Islet of Langerhans (tissue), 1 donor: ENCODE measurements around the gene EPHA1.

Source experiments
- FAIRE-seq: peaks from one replicate; lab custom pipeline; 2011; peaks lifted over from hg19 to GRCh38; lab: Jason Lieb, UNC

Gene EPHA1

DNA sequence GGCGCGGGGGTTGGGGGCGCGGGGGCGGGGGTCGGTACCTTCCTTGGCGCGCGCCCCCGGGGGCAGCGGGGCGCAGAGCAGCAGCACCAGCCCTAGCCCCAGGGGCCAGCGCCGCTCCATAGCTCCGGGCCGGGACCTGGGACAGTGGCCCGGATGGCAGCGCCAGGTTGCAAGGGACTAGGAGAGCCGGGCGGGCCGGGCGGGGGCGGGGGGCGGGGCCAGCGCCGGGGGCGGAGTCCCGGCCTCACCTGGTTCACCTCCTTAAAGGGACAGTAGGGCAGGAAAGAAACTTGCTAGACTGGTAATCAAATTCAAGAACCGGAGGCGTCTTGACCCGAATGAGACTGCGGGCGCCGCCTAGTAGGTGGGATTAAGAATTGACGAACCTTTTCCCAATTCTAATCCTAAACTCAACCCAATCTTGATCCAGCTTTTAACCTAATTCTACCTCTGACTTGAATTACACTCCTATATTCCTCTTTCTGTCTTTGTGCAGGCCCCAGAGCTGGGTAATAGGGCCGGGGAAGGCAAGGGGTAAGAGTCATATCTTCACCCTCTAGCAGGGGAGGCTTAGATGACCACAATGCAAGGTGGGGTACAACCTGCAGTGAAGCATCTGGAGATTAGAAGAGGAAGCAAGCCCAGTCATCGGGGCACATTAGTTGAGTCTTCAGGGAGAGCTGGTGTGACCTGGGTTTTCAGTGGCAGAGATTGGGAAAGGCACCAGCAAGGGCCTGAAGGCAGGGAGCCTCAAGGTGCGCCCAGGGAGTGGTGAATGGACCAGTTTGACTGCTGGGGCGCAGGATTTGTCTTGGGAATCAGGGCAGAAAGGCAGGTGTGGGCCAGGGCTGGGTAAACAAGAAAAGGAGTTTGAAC lies at the start of gene EPHA1:
Gene EPHA1, minus strand, starts transcription at position 171 of the 876 bp plus-strand sequence. Its CDS starts 51 bp downstream, at position 120.
- no peak for FAIRE-seq

DNA sequence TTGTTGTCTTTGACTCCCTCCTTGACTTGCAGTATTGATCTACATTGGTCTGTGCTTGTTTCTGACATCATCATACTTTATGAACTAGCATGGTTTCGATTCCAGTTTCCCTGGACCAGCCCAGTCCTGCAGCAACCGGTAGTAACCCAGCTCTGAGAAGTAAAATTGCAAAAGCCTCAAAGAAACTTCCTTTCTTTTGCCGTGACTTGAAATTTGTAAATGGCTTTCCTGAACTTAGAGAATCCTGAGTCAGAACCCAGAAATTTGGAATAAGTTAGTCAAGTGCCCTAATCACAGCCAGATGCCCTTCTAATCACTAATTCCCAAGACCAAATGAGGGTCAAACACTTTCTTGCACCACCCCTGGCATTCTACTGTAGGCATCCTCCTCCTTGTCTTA lies 49.6 kb upstream of the EPHA1 start:
- no peak for FAIRE-seq

DNA sequence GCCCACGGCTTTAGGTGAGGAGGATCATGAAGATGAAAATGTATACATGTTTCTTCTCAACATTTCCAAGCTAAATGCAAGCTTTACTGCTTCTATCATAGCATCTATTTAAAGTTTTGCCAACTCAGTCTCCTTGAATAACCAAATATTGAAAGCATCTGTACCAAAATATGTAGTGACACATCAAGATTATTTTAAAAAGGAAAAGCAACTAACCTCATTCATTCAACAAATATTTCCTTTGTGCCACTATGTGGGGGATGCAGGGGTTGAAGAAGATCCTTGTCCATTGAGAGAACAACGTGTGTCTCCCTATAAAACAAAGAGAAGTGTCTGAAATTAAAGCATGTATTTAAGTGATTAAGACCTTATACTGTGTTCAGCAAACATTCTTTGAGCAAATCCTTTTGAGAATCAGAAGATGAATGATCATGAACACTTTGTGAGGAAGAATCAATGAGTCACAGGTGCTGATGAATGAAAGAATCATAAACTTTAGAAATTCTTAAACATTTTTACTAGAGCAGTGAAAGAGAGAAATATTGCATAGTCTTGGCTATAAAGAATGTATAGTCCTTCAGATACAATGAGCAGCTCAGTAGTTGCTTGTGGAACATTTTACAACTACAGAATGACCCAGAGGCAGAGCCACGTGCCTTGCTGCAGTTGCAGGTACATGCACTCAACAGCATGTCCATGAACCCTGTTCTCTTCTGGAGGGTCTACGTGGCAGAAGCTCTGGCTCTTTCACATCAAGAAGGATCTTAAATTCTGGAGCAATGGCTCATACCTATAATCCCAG lies 48.5 kb upstream of the EPHA1 start:
- no peak for FAIRE-seq

DNA sequence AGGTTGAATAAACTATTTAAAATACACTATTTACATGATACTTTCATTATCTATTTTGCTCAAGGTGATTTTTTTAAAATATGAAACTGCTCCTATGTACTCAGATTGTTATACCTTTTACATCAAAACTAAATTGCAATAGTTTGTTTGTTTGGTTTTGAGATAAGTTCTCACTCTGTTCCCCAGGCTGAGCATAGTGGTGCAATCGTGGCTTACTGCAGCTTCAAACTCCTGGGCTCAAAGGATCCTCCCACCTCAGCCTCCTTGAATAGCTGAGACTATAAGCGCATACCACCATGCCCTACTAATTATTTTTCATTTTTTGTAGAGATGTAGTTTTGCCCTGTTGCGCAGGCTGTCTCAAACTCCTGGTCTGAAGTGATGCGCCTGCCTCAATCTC lies 47.3 kb upstream of the EPHA1 start:
- no peak for FAIRE-seq

DNA sequence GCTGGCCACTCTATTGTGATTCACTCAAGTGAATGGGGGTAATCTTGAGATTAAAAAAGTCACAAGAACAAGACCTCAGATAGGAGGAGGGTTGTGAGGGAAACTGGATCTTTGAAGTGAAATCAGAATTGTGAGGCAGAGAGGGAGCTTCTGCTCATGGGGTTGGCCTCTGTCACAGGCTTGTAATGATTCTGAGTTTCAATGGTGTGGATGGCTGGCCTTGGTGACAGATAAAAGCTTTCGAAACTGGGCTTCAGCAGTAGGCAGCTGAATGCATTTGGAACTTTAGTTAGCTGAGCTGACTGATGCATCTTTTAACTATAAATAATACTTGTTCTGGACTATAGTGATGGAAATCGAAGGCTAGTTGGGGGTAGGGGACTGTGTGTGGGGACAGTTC lies 46.8 kb upstream of the EPHA1 start:
- FAIRE-seq: no peak

DNA sequence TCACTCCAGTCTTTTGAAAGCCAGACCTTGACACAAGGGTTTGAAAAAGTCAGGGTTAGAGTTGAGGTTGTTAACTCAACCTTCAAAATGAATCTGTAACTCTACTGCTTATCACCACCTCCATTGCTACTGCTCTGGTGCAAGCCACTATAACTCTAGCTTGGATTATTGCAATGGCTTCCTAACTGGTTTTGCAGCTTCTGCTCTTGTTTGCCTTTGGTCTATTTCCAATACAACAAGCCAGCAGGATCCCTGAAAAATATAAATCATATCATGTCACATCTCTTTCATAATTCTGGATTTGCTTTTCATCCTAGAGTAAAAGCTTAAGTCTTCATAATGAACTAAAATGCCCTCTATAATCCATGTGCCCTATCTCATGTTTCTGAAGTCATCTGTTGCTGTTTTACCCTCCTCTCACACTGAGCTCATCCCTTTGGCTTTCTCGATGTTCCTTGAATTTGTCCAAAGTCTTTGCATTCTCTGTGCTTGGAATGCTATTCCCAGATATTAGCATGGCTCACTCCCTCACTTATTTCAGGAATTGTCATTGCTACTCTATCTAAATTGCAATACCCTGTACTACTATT lies 45.5 kb upstream of the EPHA1 start:
- no peak for FAIRE-seq

DNA sequence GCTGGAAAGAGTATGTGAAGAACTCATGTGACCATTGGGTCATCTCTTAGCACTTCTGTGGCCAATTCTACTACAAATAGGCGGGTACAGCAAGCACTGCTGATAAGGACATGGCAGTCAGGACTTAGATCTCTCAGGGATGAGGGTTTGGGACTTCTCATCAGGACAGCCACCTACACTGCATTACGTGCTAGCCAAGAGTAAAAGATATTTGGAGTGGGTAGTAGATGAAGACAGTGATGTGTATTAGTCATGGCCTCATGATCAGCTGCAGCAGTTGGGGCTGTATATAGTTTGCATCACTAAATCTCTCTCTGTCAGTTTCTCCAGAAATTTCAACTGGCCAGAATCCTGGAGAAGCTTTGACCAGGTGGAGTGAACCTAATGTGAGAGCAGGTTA lies 43.8 kb upstream of the EPHA1 start:
- no peak for FAIRE-seq

DNA sequence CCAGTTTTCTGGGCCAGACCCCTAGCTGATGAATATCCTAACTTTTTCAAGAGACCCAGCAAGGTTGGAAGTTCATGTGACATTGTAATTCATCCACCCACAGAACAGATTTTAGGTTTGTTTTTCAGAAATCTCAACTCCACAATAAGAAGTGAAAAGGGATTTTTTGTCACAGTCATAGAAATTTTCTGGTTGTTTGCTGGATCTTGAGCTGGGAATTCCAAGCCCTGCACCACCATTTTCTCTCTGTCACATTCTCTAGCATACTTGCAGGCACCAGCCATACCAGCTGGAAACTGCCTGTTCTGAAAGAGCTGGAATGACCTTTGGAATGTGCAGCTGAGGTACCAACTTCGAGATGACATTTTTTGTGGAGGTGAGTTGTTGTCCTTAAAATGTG lies 43.1 kb upstream of the EPHA1 start:
- FAIRE-seq: no peak

DNA sequence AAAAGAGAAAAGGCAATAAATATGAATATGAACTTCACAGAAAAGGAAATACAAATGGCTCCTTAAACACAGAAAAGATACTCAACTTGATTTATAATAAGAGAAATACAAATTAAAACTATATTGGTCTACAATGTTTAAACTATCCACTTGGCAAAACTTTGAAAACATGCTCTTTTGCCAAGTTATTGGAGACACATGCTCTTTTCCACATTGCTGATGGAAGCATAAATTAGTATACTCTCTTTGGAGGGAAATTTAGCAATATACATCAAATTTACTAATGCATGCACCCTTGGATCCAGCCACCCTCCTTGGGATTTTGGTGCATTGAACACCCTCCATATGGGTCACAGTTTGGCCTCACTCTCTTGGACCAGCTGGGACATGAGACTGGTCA lies 42.5 kb upstream of the EPHA1 start:
- FAIRE-seq: no peak

DNA sequence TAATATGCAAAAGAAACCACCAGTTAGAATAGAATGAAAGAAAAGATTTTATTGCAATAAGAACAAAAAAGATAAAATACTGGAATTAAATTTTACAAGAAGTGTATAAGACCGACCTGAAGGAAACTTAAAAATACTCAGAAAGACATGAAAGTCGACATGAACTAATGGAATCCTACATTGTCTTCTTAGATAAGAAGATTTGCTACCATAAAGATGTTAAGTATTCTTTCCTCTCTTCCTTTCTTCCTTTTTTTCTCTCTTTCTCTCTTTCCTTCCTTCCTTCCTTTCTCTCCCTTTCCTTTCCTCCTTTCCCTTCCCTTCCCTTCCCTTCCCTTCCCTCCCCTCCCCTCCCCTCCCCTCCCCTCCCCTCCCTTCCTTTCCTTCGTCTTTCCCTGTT lies 41.1 kb upstream of the EPHA1 start:
- no peak for FAIRE-seq

DNA sequence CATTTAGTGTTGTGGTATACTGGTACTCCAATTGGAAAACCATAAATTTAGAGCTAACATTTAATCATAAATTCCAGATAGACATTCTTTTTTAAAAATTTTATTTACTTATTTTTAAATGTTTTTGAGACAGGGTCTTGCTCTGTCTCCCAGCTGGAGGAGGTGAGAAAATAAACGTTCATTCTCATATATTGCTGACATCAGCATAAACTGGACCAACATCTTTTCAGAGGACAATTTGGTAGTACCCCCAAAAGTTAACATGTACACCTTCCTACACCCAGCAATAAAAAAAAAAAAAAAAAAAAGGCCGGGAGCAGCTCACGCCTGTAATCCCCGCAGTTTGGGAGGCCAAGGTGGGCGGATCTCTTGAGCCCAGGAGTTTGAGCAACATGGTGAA lies 39.8 kb upstream of the EPHA1 start:
- no peak for FAIRE-seq

DNA sequence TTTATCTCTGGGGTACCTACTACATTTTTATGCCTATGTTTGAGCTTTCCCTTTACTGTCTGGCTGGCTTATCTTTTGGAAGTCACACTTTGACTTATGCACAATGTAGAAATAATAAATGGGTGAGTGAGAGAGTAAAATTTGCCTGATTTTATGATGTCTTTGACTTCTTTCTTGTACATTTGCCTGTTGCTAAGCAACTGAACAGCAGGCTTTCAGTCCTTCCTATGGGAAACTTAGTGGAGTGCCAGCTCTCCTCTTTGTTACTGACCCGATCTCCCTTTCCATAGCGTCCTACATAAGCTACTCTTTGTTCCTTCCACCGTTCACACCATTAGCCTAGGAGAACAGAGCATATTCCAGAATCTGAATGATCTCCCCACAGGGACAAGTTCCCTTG lies 38.8 kb upstream of the EPHA1 start:
- FAIRE-seq: no peak

DNA sequence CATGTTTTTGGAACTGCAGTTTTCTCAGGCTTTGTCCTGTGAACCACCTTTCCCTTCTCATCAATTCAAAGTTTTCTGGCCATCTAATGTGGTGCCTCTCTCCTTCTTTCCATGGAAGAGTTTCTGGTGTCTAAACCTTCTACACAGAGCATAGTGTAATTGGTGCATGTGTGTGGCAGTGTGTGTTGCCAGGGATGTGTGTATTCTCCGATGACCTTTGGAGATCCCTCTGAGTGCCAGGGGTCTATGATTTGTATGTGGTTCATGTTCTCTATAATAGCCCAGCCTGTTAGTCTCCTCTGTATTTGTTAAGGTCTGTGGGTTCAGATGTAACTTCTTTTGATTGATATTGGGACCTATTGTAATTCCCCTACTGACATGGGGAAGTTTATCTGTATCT lies 36.1 kb upstream of the EPHA1 start:
- no peak for FAIRE-seq

DNA sequence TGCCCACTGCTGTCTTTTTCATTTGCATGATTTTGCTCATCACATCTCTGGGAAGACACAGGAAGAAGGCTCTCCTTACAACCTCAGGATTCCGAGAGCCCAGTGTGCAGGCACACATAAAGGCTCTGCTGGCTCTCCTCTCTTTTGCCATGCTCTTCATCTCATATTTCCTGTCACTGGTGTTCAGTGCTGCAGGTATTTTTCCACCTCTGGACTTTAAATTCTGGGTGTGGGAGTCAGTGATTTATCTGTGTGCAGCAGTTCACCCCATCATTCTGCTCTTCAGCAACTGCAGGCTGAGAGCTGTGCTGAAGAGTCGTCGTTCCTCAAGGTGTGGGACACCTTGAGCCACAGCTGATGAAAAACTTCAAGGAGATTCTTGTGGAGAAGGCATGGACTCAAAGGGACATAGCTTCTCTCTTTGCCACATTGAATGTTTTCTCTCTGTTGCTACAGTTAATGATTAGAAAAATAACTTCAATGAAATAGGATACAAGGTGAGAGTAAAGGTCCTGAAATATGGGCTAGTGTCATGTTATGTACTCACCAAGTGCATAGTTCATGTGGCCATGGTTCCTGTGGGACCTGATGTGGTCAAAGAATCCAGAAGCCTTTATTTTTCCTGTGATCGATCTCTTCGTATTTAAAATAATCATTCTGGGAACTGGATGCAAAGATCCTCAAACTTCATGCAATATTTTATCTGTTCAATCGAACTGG lies 35.6 kb upstream of the EPHA1 start:
- no peak for FAIRE-seq

DNA sequence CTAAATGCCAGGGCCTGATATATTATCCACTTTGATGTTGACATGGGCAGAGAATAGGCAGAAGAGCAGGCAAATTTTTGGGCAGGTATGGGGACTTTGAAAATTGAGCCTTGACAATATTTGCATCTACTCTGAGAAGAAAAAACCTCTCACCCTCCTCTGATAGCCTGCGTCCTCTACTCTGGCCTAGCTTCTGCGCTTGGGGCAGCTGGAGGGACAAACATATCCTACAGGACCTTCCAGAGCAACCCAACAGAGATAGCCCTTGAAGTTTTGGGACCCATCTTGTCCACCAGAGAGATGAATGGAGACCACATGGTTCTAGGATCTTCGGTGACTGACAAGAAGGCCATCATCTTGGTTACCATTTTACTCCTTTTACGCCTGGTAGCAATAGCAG lies 34.5 kb upstream of the EPHA1 start, which contains the start of gene TAS2R60:
Gene TAS2R60, plus strand, starts transcription at position 301 of the 400 bp plus-strand sequence. Its CDS starts 0 bp downstream, at position 301.
- FAIRE-seq: no peak

DNA sequence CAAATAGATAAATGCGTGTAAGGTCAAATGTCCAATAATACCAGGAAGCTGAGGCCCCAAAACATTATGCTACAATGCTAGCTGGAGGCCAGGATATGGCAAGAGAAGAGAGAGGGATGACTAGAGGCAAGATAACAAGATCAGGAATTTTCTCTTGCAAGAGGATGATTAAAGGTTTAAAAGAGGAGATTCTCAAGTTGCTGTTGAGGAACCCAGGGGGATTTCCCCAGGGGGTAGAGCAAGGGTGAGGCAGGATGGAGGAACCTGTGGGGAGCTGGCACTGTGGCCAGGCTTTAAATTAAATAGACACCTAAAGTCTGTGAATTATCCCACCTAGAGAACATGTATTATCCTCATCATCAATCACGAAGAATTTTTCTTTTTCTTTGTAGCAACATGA lies 31.2 kb upstream of the EPHA1 start:
- FAIRE-seq: no peak

DNA sequence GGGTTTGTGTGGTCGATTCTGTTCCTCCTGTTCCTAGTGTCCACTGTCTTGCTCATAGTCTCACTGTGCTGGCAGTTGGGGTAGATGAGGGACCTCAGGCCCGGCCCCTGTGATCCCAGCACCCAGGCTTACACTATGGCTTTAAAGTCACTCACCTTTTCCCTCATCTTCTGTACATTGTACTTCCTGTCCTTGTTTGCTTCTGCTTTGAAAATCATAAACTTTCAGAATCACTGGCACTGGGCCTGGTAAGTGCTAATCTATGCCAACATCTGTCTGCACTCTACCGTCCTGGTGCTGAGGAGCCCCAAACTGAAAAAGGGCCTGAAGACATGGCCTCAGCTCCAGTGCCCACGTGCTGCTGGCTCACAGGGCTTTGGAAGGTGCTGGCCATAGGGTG lies 28.9 kb upstream of the EPHA1 start:
- FAIRE-seq: no peak

DNA sequence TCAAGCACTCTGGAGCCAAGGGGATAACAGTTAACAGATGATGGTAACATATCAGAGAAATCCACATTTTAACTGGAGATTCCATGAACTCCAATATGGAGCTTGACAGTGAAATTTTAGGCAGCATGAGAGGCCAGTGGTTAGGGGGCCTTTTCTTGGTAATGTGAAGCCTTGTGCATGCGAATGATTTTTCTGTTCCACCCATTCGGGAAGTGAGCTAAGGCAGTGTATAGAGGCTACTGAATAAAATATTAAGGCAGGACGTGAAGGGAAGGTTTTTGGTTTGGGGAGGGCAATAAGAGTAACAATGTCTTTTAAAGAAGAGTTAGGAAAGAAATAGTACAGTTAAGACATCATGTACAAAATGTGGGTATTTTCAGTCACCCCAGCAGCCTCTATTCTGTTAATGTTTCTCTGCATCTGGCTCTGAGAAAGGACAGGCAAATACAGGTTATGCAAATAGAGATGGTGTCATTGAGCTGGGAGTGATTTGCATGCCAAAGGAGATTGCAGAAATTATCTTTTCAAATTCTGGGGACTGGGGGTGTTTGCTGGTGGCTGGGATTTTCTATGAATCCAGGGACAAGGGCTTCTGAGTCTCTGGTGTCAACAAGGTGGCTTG lies 27.8 kb upstream of the EPHA1 start:
- no peak for FAIRE-seq

DNA sequence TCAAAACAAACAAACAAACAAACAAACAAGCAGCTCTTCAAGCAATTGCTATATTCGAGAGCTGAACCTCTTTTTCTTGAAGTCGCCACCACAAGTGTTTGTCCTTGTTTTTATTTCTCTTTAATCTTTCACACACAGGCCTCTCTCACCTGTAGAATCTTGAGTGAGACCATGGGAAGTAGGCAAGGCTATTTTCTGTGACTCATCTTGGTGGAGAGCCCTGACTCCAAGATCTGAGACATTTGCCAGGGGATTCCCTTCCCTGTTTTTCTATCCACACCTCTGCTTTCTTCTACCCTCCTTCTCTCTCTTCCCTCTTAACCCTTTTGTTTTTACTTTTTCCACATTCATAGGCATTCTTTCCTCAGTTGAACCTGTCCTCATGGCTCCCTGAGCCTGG lies 26.6 kb upstream of the EPHA1 start:
- no peak for FAIRE-seq

DNA sequence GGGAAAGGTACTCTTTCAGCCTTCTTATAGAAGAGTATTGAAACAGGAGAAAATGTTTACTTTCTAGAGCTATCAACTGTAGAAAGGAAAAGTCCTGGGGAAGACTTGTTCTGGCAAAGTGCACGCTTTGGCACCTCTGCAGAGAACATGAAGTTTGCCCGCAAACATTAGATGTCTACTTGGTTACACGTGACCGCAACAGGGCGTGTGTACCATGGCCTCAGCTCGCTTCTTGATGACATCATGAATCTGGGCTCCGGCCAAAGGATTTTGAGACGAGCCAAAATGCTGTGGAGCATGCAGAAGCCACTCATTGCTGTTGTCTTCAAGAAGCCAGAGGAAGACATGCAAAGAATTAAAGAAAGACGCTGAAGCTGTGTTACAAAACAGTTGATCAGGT lies 26.0 kb upstream of the EPHA1 start:
- no peak for FAIRE-seq

DNA sequence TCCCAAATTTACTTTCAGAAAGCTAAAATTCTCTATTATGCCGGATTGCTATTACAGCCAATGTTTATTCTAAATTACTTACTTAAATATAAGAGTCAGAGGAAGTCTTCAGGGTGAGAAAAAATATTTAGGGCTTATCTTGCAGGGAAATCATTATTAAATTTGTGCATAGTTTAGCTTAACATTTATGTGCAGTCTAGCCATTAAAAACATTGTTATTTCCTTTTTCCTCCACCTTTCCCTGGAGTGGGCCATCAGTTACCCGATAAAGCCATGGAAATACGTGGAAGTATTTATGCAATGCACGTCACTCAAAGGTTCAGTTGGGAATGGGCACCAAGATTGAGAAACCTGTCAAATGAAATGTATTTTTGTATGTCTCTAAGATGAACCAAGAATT lies 25.1 kb upstream of the EPHA1 start:
- no peak for FAIRE-seq

DNA sequence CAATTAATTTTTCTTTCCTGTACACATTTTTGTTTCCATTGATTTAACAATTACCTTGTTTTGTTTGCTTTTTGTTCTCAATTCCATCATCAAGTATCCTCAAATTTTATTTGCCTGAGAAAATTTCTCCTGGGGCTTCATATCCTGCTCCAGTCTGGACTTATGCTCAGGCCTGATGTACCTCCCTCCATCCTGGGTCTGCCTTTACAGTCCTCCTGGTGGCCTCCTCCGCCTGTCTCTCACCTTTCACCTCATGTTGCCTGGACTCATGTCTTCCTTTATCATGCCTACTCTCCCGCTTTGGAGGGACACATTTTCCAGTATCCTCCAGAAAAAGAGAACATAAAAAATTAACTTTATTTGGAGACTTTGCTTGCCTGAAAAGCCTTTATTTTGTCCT lies 22.5 kb upstream of the EPHA1 start:
- FAIRE-seq: no peak
